Measurements from ENCODE around the gene ZMYND19. TPM values are rescaled to one million over a fixed set of nuclear protein-coding genes. Genes with fewer than 3 reads are reported as not detected.
"Not testable (repeated sequence)": the region's sequence is repeated elsewhere in the genome, so short reads cannot be mapped to it uniquely, and the experiment has no call there.

Gene ZMYND19
- total and polyA plus RNA-seq, 3 experiments from 2014 or later, result 11.2 to 72.5 (median 71.2) TPM

GRCh38 chr9:137604345-137605086, 14.2 kb upstream of the ZMYND19 start:
- Mint-ChIP-seq H3K27ac (peak overlapping the region in 1 of 8 donors; percentile 30), H3K27me3 (no peaks in the 10 kb centered on the region), H3K9me3 (no peaks in the 10 kb centered on the region), H3K4me3 (peak overlapping the region; percentile 37 to 78 (median 59)), H3K4me1 (peaks cover 14 to 30% (median 17%) of the 10 kb centered on the region in 3 donors), H3K36me3 (peaks cover 0 to 3% (median 0%) of the 10 kb centered on the region in 3 donors)
- peak in 1 of 5 donors; percentile 56 for DNase-seq
- POLR2A ChIA-PET, result interaction anchor here (1.2 to 1.4 kb wide), 3 partner anchors 14 to 25 kb away, joined by 5 to 10 read pairs (median 8); partner anchors contain the start of genes EHMT1 and ZMYND19
- Histone ChIP-seq H3K36me3 (ENCODE audit: insufficient read depth, low read length) (no peaks in the 10 kb centered on the region), H3K9me3 (ENCODE audit: low read length) (no peaks in the 10 kb centered on the region), H3K4me1 (ENCODE audit: insufficient read depth, low read length) (peaks cover 14% of the 10 kb centered on the region), H3K27ac (ENCODE audit: low read depth, low read length) (no peak overlapping the region), H3K27me3 (ENCODE audit: insufficient read depth, low read length, poor library complexity, severe bottlenecking) (no peaks in the 10 kb centered on the region), H3K4me3 (ENCODE audit: low read length) (no peak overlapping the region)
- CTCF ChIA-PET, result interaction anchor here (2.7 kb wide), 1 partner anchor 26 kb away, joined by 13 read pairs; the partner anchor contains the start of gene DPH7

- no peaks in the 10 kb centered on the region for H3K27me3 Mint-ChIP-seq
- peaks cover 14% of the 10 kb centered on the region for H3K4me1 ChIP-seq (ENCODE audit: insufficient read depth, low read length)
- ChIA-PET POLR2A (no interaction called here), CTCF (interaction anchor here (2.7 kb wide), 1 partner anchor 25 kb away, joined by 13 read pairs; the partner anchor contains the start of gene DPH7)
- peaks cover 0 to 3% (median 0%) of the 10 kb centered on the region in 3 donors for H3K36me3 Mint-ChIP-seq
- H3K27me3 ChIP-seq (ENCODE audit: insufficient read depth, low read length, poor library complexity, severe bottlenecking), result no peaks in the 10 kb centered on the region
- no peak overlapping the region for H3K27ac ChIP-seq (ENCODE audit: low read depth, low read length)
- H3K9me3 ChIP-seq (ENCODE audit: low read length), result no peaks in the 10 kb centered on the region
- H3K4me1 Mint-ChIP-seq, result peaks cover 14 to 27% (median 17%) of the 10 kb centered on the region in 3 donors
- H3K4me3 ChIP-seq (ENCODE audit: low read length), result no peak overlapping the region
- H3K27ac Mint-ChIP-seq, result peak overlapping the region in 2 of 8 donors; percentile 30 to 95
- peak overlapping the region in 6 of 7 donors; percentile 29 to 74 (median 58) for H3K4me3 Mint-ChIP-seq
- H3K9me3 Mint-ChIP-seq, result no peaks in the 10 kb centered on the region
- no peak for DNase-seq
- no peaks in the 10 kb centered on the region for H3K36me3 ChIP-seq (ENCODE audit: insufficient read depth, low read length)
These were observed 13.6 kb upstream of the ZMYND19 start for GRCh38 chr9:137603879-137604278.

GRCh38 chr9:137602661-137603060, 12.3 kb upstream of the ZMYND19 start:
- H3K9me3 Mint-ChIP-seq, result no peaks in the 10 kb centered on the region
- Histone ChIP-seq H3K4me3 (ENCODE audit: low read length) (no peak overlapping the region), H3K4me1 (ENCODE audit: insufficient read depth, low read length) (peaks cover 14% of the 10 kb centered on the region), H3K27ac (ENCODE audit: low read depth, low read length) (no peak overlapping the region), H3K9me3 (ENCODE audit: low read length) (no peaks in the 10 kb centered on the region), H3K36me3 (ENCODE audit: insufficient read depth, low read length) (no peaks in the 10 kb centered on the region), H3K27me3 (ENCODE audit: insufficient read depth, low read length, poor library complexity, severe bottlenecking) (no peaks in the 10 kb centered on the region)
- CTCF ChIA-PET, result interaction anchor here (1.1 kb wide), 1 partner anchor 14 kb away, joined by 3 read pairs; no protein-coding TSS in a partner anchor
- no peak for DNase-seq
- peaks cover 13 to 21% (median 16%) of the 10 kb centered on the region in 3 donors for H3K4me1 Mint-ChIP-seq
- H3K27me3 Mint-ChIP-seq, result no peaks in the 10 kb centered on the region
- H3K27ac Mint-ChIP-seq, result peak overlapping the region in 4 of 8 donors; percentile 1 to 51 (median 30)
- no peaks in the 10 kb centered on the region for H3K36me3 Mint-ChIP-seq
- POLR2A ChIA-PET, result interaction anchor here (1.4 kb wide), 1 partner anchor 12 kb away, joined by 4 read pairs; the partner anchor contains the start of gene ZMYND19
- peak overlapping the region in 3 of 7 donors; percentile 6 to 61 (median 36) for H3K4me3 Mint-ChIP-seq

GRCh38 chr9:137598943-137599342, 8.6 kb upstream of the ZMYND19 start:
- no peaks in the 10 kb centered on the region for H3K36me3 Mint-ChIP-seq
- Histone ChIP-seq H3K4me3 (ENCODE audit: low read length) (no peak overlapping the region), H3K27ac (ENCODE audit: low read depth, low read length) (no peak overlapping the region), H3K9me3 (ENCODE audit: low read length) (no peaks in the 10 kb centered on the region), H3K27me3 (ENCODE audit: insufficient read depth, low read length, poor library complexity, severe bottlenecking) (no peaks in the 10 kb centered on the region), H3K4me1 (ENCODE audit: insufficient read depth, low read length) (no peaks in the 10 kb centered on the region), H3K36me3 (ENCODE audit: insufficient read depth, low read length) (no peaks in the 10 kb centered on the region)
- no peak for DNase-seq
- ChIA-PET POLR2A (no interaction called here), CTCF (no interaction called here)
- H3K27ac Mint-ChIP-seq, result peak overlapping the region in 1 of 8 donors; percentile 66
- H3K27me3 Mint-ChIP-seq, result no peaks in the 10 kb centered on the region
- H3K9me3 Mint-ChIP-seq, result no peaks in the 10 kb centered on the region
- no peak overlapping the region for H3K4me3 Mint-ChIP-seq
- H3K4me1 Mint-ChIP-seq, result peaks cover 0 to 8% (median 3%) of the 10 kb centered on the region in 3 donors

- H3K36me3 ChIP-seq (ENCODE audit: insufficient read depth, low read length); H3K27me3 Mint-ChIP-seq; H3K27ac ChIP-seq (ENCODE audit: low read depth, low read length); H3K4me3 ChIP-seq (ENCODE audit: low read length); H3K4me3 Mint-ChIP-seq; H3K9me3 Mint-ChIP-seq; H3K27me3 ChIP-seq (ENCODE audit: insufficient read depth, low read length, poor library complexity, severe bottlenecking); CTCF ChIA-PET; DNase-seq; H3K4me1 Mint-ChIP-seq; H3K4me1 ChIP-seq (ENCODE audit: insufficient read depth, low read length); H3K27ac Mint-ChIP-seq; H3K36me3 Mint-ChIP-seq; H3K9me3 ChIP-seq (ENCODE audit: low read length): not testable (repeated sequence)
- POLR2A ChIA-PET, result interaction anchor here (0.6 kb wide), 1 partner anchor 19 kb away, joined by 3 read pairs; no protein-coding TSS in a partner anchor
These were observed 6.3 kb upstream of the ZMYND19 start for GRCh38 chr9:137596577-137596976.

GRCh38 chr9:137593176-137593575, 2.9 kb upstream of the ZMYND19 start:
- ChIA-PET POLR2A (no interaction called here), CTCF (interaction anchor here (1.4 kb wide), 1 partner anchor 14 kb away, joined by 8 read pairs; the partner anchor contains the start of gene DPH7)
- Mint-ChIP-seq H3K9me3 (no peaks in the 10 kb centered on the region), H3K27me3 (no peaks in the 10 kb centered on the region), H3K27ac (peak overlapping the region in 2 of 8 donors; percentile 23 to 46), H3K4me3 (peak overlapping the region in 5 of 7 donors; percentile 21 to 79 (median 44)), H3K4me1 (peaks cover 5 to 16% (median 8%) of the 10 kb centered on the region in 3 donors), H3K36me3 (peaks cover 0 to 7% (median 0%) of the 10 kb centered on the region in 3 donors)
- peaks cover 15% of the 10 kb centered on the region for H3K4me1 ChIP-seq (ENCODE audit: insufficient read depth, low read length)
- no peaks in the 10 kb centered on the region for H3K27me3 ChIP-seq (ENCODE audit: insufficient read depth, low read length, poor library complexity, severe bottlenecking)
- DNase-seq, result no peak
- peaks cover under 1% of the 10 kb centered on the region for H3K36me3 ChIP-seq (ENCODE audit: insufficient read depth, low read length)
- no peak overlapping the region for H3K27ac ChIP-seq (ENCODE audit: low read depth, low read length)
- H3K4me3 ChIP-seq (ENCODE audit: low read length), result no peak overlapping the region
- H3K9me3 ChIP-seq (ENCODE audit: low read length), result no peaks in the 10 kb centered on the region

- peaks cover 5% of the 10 kb centered on the region for H3K36me3 ChIP-seq (ENCODE audit: insufficient read depth, low read length)
- H3K9me3 Mint-ChIP-seq, result no peaks in the 10 kb centered on the region
- peak overlapping the region in 2 of 8 donors; percentile 23 to 46 for H3K27ac Mint-ChIP-seq
- peaks cover 15% of the 10 kb centered on the region for H3K4me1 ChIP-seq (ENCODE audit: insufficient read depth, low read length)
- no peak overlapping the region for H3K4me3 ChIP-seq (ENCODE audit: low read length)
- no peaks in the 10 kb centered on the region for H3K27me3 ChIP-seq (ENCODE audit: insufficient read depth, low read length, poor library complexity, severe bottlenecking)
- no peaks in the 10 kb centered on the region for H3K9me3 ChIP-seq (ENCODE audit: low read length)
- peaks cover 9 to 20% (median 11%) of the 10 kb centered on the region in 3 donors for H3K4me1 Mint-ChIP-seq
- CTCF ChIA-PET, result interaction anchor here (1.4 kb wide), 1 partner anchor 14 kb away, joined by 8 read pairs; the partner anchor contains the start of gene DPH7
- POLR2A ChIA-PET, result no interaction called here
- H3K36me3 Mint-ChIP-seq, result peaks cover 0 to 11% (median 3%) of the 10 kb centered on the region in 3 donors
- no peak for DNase-seq
- H3K4me3 Mint-ChIP-seq, result peak overlapping the region in 5 of 7 donors; percentile 21 to 79 (median 44)
- no peak overlapping the region for H3K27ac ChIP-seq (ENCODE audit: low read depth, low read length)
- no peaks in the 10 kb centered on the region for H3K27me3 Mint-ChIP-seq
These were observed 2.5 kb upstream of the ZMYND19 start for GRCh38 chr9:137592767-137593166.

GRCh38 chr9:137590123-137590468, 216 bp downstream of the ZMYND19 start:
- H3K9me3 Mint-ChIP-seq, result no peaks in the 10 kb centered on the region
- no peaks in the 10 kb centered on the region for H3K9me3 ChIP-seq (ENCODE audit: low read length)
- CTCF ChIA-PET, result interaction anchor here (1.8 to 2.6 kb wide), 2 partner anchors 11 to 29 kb away, joined by 8 read pairs; partner anchors contain the start of genes DPH7 and EHMT1
- peak overlapping the region in 1 of 7 donors; percentile 87 for H3K4me3 Mint-ChIP-seq
- peaks cover 4 to 36% (median 4%) of the 10 kb centered on the region in 3 donors for H3K36me3 Mint-ChIP-seq
- H3K27me3 ChIP-seq (ENCODE audit: insufficient read depth, low read length, poor library complexity, severe bottlenecking), result no peaks in the 10 kb centered on the region
- no peak overlapping the region for H3K4me3 ChIP-seq (ENCODE audit: low read length)
- POLR2A ChIA-PET, result interaction anchor here (0.6 to 1.6 kb wide), 4 partner anchors 13 to 646 kb away, joined by 3 to 8 read pairs (median 6); partner anchors contain the start of genes ARRDC1 and EHMT1
- peaks cover 11 to 22% (median 11%) of the 10 kb centered on the region in 3 donors for H3K4me1 Mint-ChIP-seq
- no peak overlapping the region for H3K27ac ChIP-seq (ENCODE audit: low read depth, low read length)
- DNase-seq, result no peak
- no peak overlapping the region for H3K27ac Mint-ChIP-seq
- H3K27me3 Mint-ChIP-seq, result no peaks in the 10 kb centered on the region
- H3K36me3 ChIP-seq (ENCODE audit: insufficient read depth, low read length), result peaks cover 17% of the 10 kb centered on the region
- peaks cover 15% of the 10 kb centered on the region for H3K4me1 ChIP-seq (ENCODE audit: insufficient read depth, low read length)
